GM18498 (cell line): Measurements from ENCODE around the gene MRS2.

Experiments used
- ATAC-seq: cut with Tn5 transposase; IDR thresholded peaks from one replicate; pipeline ENCODE4 v1.9.1; 2021; ENCODE audit warnings: mild to moderate bottlenecking, moderate library complexity; ENCODE audit not compliant: unreplicated experiment

MRS2 gene

DNA sequence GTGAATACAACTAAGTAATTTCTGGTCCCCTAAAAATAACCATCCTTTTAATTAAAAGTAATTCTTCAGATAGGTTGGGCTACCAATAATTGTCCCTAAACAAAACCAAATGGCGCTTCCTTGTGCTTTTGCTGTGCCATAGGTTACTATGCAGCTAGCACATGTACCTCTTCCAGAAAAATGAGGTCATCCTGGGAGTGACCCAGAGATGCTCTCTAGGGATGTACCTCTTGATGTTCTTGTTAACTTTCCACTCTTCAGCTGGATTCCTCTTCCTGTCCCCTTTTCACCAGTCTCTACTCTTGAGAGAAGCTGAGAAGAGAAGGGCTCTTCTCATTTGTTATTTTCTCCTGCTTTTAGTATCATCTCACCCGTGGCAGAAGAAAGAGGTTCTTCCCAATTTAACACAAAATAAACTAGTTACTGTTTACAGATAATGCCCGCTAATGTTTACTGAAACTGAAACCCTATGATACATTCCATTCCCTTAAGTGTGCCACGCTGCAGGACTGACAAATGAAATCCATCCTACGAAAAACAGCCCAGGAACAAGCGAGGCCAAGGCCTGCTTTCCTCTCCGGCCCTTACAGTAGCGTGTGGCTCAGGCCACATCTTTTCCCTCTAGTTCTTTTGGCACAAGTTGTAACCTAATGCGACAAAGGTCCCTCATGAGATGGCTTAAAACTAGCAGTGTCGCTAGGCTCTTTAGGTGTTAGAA, 24.2 kb downstream of the MRS2 start:
- no peak for ATAC-seq

- no peak for ATAC-seq
Measured at GRCh38 chr6:24428615-24429014, 25.9 kb downstream of the MRS2 start.

- ATAC-seq = no peak
Measured at GRCh38 chr6:24429146-24429545, 26.4 kb downstream of the MRS2 start.

DNA sequence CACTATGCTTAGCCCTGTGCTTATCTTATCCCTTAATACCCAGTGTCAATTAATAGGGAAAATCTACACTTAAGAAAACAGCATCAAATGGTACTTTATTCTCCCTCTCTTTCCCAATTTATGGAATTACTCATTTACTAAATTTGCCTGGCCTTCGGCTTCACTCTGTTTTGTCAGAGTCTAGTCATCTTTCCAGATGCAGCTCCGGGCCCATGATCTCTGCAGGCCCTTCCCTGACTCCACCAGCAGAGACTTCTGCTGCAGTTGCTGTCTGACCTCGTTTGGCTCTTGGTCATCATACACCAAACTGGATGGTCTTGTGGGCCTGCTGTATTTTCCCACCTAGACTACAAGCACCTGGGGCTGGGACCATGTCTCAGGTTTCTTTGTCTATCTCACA, 27.4 kb downstream of the MRS2 start:
- no peak for ATAC-seq

DNA sequence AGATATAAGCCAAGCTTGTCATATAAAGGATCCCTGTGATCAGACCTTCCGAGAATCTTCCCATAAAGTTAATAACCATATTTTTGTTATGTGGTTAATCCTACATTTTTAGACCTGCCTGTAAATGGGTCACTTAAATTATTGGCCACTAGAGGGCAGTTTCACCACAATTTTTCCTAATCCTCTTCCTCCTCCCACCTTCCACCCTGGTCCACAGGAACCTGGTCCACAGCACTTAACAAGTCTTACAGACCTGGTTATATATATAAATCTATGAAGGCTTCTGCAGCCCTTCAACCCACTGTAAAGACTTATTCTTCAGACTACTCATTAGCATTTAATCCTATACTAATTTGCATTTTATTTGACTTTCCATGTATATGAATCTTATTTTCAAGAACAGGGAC, 28.3 kb downstream of the MRS2 start:
- ATAC-seq = peak; percentile 47

DNA sequence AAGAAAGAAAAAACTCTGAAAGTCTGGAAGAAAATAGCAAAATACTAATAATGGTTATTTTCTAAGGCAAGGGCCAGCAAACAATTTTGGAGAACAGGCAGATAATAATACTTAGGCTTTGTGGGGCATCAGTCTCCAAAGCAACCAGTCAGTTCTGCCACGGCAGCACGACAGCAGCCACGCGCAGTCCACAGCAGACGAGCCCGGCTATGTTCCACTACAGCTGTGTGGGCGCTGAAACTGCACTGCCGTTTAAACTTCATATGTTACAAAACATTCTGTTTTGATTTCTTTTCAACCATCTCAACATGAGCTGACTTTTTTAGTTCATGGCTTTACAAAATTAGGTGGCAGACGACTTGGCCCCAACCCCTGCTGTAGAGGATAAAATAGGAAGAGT, 29.9 kb downstream of the MRS2 start:
- ATAC-seq = no peak

- ATAC-seq = no peak
Measured at GRCh38 chr6:24436979-24437378, 34.2 kb downstream of the MRS2 start.

- no peak for ATAC-seq
Measured at GRCh38 chr6:24439858-24440539, 37.3 kb downstream of the MRS2 start.

DNA sequence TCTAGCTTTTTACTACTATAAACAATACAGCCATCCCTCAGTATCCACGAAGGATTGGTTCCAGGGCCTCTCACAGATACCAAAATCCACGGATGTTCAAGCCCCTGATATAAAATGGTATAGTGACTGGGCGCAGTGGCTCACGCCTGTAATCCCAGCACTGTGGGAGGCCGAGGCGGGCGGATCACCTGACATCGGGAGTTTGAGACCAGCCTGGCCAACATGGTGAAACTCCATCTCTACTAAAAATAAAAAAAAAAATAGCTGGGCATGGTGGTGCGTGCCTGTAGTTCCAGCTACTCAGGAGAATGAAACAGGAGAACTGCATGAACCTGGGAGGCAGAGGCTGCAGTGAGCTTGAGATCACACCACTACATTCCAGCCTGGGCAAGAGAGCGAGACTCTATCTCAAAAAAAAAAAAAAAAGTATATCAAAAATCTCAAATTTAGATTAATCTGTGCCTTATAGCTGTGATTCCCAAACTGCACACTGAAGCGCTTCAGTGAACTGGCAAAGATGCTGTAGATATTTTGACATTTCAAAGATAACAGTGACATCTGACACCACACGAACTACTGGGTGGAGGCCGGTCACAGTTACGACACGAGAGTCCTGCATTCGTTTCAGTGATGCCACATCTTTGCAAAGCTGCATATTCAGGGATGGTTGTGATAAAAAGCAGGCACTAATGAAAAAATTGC, 38.3 kb downstream of the MRS2 start:
- no peak for ATAC-seq

GRCh38 chr6:24441599-24441904, 38.8 kb downstream of the MRS2 start:
- ATAC-seq = no peak

DNA sequence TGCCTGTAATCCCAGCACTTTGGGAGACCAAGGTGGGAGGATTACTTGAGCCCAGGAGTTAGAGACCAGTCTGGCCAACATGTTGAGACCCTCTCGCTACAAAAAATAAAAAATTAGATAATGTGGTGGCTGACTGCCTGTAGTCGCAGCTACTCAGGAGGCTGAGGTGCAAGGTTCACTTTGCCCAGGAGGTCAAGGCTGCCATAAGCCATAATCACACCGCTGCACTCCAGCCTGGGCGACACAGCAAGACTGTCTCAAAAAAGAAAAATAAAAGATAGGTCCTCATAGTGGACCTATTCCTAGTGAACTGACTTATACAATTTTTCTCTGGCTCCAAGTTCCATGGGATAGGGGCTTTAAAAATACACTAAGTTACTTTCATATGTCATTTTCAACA, 41.9 kb downstream of the MRS2 start:
- ATAC-seq = no peak

DNA sequence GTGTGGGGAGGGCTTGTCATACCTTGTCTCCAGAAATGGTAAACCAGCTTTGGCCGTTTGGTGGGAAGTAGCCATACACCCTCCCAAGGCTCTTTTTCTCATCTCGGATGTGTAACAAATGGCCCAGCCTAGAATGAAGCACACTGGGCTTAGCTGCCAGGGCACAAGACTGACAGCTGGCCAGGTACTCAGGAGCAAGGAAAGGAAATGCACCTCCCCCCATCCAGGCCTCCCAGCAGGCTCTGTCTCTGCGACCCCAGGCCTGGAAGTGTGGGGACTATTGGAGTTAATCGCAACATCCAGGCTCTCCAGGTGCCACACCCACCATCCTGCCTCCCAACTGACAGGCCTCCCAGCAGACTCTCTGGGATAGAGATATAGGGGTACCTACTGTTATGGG, 43.0 kb downstream of the MRS2 start:
- ATAC-seq = no peak

DNA sequence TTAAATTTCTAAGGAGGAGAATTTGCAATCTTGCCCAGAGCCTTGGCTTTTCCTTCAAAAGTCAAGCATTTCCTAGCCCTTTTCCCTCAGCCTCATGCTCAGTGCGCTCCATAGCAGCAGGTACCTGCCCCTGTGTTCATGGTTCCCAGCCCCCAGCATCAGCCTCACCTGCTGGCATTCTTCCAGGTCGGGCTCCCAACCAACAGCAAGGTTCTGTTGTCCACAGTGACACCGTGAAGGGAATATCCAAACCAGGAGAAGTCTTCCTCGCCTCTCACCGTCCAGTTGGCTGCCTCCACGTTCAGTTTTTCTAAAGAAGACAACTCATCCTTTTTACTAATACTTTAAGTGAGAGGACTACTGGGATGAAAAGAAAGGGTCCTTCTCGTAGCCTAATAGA, 43.9 kb downstream of the MRS2 start:
- no peak for ATAC-seq

- no peak for ATAC-seq
Measured at GRCh38 chr6:24448396-24448795, 45.7 kb downstream of the MRS2 start.

GRCh38 chr6:24448828-24449525, 46.2 kb downstream of the MRS2 start:
- ATAC-seq = no peak

DNA sequence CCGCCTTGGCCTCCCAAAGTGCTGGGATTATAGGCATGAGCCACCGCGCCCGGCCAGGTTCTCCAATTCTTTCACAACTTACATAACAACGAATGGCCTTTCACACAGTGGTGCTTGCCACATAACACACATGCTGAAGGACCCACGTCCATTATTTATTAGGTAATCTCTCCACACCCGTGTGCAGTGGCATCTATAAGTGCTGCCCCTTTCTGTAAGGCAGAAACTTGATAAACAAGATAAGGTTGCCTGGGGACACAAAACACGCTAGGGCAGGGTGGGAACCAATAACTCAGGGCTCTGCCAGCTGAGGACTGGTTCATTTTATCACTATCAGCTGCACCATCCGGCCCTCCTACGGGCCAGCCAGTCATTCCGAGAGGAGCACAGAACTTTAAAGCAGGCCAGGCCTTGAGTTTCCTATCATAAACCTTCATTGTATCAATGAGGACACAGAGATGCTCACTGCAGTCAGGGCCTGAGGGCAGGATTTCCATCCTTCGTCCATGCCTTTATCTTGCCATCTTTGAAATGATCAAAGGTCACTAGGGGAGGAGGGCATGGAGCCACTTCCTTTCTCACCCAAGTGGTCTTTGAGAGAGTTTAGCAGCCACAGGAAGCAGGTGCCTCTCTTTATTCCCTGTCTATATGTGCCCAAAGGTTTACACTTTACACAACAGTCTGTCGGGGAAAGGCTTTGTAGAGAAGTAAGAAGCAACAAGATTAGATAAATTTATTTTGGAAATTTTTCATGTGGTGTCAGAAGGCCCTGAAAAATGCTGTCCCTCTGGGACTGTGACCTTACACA, 49.0 kb downstream of the MRS2 start:
- no peak for ATAC-seq

DNA sequence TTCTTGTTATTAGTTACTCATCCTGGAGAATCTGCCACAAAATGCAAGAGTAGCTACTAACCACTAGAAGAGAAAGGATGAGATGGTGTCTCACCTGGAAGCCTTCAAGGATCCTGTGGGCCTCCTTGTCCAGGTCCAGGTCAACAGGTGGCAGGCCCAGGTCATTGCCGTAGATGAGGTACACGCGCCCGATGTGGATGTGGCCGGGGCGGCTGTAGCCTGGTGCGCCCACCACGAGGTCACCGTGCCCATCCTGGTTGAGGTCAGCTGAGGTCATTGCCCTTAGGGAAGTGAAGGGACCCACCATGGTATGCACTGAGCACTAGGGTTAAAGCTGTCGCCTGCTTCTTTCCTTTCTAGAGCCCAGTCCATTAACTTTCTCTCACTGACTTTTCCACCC, 51.2 kb downstream of the MRS2 start:
- no peak for ATAC-seq

GRCh38 chr6:24454452-24454851, 51.7 kb downstream of the MRS2 start:
- no peak for ATAC-seq

DNA sequence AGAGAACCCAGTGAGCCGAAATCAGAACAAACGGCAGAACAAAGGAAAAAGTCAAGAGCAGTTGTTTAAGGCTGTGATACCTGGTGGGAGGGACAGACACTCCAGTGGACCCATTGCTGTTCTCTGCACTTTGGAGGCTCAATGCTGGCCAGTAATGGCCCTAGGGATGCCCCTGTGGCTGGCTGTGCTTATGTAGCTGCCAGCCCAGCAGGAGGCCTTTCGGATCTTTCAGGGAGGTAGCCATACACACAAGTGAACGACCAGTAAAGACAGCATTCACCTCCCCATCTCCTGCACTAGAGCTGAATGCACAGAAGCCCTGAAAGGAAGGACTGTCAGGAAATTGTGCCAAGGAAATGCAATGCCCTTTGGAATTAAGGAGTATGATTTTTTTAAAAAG, 52.3 kb downstream of the MRS2 start:
- ATAC-seq = no peak

DNA sequence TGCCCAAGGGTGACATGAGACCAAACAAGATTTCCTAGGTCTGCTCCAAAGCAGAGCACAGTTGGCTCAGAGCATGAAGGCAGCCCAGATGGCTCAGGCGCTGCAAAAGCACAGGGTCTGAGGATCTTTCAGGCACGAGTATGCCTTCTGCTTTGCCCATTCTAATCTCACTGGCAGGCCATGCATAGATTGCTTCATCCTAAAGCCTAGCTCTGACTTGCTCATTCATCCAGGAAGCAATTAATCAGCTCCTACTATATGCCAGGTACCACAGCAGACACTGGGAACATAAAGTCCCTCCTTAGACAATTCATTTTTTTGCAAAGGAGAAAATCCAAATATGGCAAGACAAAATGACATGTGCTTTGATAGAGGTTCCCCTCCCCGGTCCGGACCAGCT, 55.4 kb downstream of the MRS2 start:
- no peak for ATAC-seq

GRCh38 chr6:24458941-24459340, 56.2 kb downstream of the MRS2 start:
- ATAC-seq = no peak
